ENCODE data around the gene GRIA4.
A peak's percentile ranks its signal among the peaks of the same experiment; 100 is the strongest.

The GRIA4 gene

DNA sequence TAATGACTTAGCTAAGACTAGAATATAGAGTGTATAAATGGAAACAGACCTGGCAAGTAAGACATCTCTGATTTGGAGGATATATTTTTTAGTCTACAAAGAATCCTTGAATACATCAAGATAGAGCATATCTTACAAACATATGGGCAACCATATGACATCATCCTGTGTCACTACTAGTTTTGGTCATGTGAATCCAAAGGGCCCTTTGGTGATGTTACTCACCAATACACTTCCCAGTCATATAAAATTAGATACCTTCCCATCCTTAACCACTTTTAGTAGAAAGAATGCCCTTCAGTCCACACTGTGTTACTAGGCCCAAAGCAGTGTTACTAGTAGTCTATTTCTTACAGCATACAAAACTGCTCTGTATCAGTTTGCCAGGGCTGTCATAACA, 31.6 kb downstream of the GRIA4 start:
- DNase-seq = no peak

DNA sequence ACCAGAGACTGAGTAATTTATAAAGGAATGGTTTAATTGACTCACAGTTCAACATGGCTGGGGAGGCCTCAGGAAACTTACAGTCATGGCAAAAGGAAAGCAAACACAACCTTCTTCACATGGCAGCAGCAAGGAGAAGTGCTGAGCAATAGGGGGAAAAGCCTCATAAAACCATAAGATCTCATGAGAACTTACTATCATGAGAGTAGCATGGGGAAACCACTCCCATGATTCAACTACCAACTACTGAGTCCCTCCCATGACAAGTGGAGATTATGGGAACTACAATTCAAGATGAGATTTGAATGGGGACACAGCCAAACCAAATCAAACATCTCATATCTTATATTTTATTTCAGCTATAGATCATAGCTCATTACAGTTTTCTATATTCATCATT, 33.0 kb downstream of the GRIA4 start:
- no peak for DNase-seq

DNA sequence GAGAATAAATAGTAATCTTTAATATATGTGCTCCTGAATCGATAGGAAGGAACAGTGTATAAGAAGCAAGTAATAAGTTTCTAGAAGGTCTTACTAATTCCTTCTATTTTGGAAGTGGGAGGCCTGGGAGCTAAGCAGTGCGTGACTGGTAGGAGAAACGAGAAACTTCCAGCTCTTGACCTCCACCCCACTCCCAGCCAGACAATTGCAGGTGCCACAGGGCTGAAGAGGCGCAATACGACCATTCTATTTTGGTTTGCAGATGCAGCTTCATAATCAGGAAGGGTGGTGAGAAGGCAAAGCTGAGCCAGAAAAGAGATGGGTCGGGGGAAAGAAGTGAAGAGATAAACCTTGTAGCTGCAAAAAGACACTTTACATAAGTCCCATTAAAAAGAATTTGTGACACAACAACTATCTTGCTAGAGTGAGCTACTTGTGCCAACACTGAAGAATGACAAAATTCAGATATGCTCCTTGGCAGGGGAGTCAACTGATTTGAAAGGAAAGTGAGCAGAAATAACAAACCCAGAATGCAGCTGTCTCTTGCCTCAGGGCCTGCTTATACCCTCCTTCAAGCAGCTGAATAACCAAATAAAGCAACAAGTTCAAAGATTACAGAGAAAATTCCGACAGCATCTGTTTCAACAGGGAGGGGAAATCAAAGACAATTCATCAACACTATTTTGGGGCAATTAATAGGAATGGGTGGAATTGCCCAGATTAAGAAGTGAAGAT, 35.1 kb downstream of the GRIA4 start:
- no peak for DNase-seq

DNA sequence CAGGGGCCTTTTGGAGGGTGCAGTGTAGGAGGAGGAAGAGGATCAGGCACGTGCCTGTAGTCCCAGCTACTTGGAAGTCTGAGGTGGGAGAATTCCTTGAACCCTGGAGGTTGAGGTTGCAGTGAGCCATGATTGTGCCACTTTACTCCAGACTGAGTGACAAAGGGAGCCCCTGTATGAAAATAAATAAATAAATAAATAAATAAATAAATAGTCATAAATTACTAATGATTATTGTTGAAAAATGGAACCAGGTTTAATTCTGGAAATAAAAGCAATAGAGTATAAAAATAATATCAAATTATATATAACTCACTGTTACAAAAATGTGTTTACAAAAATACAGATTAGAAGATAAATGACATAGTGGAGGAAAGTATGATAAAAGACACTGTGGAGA, 37.9 kb downstream of the GRIA4 start:
- DNase-seq = no peak

DNA sequence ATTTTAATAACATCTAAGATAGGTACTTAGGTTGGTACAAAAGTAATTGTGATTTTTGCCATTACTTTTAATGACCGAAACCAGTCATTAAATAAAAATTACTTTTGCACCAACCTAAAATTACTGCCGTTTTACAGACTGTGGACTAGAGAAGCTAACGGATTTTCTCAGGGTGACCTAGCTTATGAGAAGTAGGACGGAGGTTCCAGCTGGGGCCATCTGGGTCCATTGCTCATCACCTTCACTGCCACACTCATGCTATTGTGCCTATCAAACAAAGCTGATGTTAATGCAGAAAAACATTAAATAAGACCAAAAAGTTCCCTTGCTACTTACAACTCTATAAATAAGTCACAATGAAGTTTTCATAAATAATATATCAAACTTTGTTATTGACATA, 38.9 kb downstream of the GRIA4 start:
- no peak for DNase-seq

DNA sequence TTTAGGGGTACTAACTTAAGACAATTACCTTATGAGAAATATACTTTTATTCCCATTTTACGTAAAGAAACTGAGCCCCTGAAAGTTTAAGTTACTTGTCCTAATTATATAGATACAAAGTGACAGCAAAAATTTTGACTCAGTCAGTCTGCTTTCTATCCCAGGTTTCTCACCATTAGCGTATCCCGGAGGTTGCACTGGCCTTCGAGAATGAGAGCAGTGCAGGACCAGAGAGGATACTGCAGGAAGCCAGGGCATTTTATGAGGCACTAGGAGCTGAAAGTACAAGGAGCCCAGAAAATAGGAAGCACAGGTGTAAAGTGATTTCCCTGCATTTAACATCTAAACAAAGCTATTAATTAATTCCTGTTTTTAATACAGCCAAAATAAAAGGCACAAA, 55.4 kb downstream of the GRIA4 start:
- no peak for DNase-seq

DNA sequence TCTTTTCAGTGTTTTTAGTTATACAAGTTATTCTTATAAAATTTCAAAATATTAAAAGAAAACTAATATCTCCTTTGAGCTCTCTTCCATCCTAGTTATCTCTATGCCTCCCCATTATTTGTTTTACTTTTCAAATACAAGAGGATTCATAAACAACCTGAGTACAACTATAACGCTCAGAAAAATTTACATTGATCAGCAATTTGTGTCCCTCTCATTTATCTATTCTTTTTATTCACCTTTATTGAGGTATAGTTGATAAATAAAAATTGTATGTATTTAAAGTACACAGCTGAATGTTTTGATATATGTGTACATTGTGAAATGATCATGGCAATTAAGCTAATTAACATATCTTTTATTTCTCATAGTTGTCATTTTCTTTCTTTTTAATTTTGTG, 57.6 kb downstream of the GRIA4 start:
- no peak for DNase-seq

DNA sequence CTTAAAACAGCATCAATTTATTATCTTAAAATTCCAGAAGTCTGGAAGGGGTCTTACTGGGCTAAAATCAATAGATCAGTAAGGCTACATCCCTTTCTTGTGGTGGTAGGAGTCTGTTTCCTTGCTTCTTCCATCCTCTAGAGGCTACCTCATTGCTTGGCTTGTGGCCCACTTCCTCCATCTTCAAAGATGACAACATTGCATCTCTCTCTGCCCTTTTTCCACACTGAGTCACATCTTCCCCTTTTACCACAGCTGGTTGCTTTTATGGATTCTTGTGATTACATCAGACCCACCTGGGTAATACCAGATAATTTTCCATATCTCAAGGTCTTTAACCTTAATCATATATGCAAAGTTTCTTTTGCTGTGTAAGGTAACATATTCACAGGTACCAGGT, 60.9 kb downstream of the GRIA4 start:
- DNase-seq = no peak

DNA sequence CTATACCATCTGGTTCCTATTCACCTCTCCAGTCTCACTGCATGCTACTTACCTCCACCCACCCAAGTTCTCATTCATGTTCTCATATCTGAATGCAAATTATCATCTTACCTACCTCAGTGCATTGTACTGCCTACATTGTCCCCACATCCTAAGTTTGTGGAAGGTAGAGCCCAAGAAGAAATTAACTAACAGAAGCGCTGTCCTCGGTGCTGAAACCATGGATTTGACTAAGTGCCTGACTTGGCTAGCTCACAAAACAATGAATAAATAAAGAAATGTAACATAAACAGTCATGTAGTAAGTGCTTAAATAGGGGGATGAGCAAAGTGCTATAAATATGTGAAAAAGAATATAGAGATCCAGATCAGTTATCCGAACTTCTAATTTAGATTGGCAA, 63.2 kb downstream of the GRIA4 start:
- DNase-seq = no peak

DNA sequence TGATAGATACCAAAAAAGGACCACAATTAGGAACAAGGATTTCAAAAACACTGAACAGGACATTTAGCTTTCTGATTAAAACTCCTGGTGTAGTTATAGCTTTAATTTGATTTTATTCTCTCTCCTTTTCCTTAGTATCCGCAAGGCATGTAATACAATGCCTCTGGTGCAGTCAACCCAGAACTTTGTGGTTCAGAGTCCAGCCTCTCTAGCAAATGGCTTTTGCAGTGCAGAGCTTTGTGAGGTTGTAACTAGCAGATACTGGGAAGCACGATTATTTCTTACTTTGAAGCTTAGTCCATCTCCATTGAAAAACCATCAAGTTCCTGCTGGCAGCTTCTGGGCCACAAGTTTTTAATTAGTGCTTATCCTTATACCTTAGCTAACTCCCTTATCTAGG, 79.8 kb downstream of the GRIA4 start:
- no peak for DNase-seq

DNA sequence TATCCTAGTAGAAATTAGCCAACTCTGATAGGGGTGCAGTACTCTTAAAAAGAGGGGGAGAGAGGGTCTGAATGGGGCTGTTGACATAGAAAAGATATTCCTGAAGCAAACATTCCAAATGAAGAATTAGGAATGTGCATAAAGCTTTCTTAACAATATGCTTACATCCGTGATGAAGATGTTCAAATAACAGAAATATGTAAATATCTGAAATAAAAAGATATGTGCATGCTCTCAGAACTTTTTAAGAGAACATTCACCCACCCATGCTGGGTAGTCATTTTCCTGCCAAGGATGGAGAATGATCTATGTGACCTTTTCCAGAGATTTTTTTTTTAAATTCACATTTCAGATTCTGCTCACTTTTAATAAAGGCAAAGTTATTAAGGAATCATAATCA, 80.6 kb downstream of the GRIA4 start:
- DNase-seq = no peak

DNA sequence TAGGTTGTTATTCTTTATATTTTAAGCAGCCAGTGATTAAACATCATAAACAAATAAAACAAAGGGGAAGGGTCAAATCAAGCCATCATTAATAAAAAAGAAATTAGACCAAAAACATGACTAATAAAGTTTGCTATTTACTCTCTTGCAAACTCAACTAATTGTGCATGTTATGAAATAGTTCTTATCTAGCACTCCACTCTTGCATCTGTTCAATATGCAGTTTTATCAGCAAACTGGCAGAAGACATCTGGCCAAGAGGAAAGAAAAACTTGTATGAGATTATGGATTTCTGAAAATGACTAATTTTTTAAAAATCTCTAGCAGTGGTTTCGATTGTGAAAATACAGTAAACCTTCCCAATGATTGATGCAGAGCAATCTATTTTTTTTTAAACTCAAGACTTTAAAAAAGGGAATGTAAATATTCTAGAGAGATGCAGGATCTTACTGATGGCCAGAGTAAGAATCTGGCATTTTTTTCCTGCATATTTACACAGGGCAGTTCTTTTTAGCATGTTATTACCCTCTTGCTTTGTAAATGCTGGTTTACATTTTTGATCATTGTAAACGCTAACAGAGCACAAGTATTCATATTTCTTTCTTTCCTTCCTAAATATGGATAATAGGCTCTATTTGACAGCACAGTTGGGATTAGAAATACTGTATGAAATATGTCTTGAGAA, 83.3 kb downstream of the GRIA4 start:
- DNase-seq = no peak

DNA sequence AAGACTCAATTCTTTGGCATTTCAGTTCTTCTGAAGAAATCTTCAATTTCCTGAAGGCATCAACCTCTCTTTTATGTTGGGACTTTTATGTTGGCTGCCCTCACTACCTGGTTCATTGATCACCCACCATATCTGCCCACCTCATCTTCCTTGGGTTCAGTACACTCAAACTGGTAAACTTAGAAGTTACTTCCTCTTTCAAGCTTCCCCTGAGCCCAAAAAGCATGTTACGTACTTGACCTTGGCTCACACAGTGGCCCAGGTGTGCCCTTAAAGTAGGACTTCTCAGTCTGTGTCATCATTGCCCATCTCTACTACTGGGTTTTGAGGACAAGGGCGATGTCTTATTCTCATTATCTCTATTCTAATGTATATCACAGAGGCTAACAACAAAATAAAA, 86.1 kb downstream of the GRIA4 start:
- DNase-seq = no peak

DNA sequence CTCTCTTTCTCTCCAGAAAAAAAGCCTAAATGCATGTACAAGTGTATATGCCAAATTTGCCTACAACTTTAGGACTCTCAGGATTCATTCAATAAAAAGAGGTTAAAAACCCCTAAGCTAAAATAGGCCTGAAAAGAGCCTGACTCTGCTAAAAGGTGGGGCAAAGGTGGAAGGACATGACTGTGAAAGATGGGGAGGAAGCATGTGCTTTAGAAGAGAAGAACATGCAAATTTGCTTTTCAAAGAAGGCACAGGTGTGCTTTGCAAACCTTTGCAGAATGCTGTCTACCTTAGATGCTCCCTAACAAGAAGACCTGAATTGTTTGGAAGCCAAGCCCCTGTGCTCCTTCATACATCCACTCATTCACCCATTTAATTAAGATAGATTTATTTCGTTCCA, 87.4 kb downstream of the GRIA4 start:
- DNase-seq = no peak

DNA sequence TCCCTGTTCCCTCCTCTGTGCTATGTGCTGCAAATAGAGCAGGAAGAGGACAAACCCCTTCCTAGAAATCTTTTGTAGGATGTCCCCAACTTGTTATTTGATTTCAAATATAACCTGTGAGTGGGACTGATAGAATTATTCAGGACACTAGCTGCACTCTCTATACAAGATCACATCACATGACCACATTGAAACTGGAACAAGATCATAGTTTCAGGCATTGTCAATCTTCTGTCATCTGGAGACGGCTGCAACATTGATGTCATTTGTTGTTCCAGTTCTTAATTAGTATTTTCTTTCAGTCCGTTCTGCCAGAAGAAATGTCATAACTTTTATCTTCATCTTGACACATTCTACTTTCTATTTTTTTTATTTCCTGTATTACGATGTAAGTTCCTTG, 89.3 kb downstream of the GRIA4 start:
- no peak for DNase-seq

DNA sequence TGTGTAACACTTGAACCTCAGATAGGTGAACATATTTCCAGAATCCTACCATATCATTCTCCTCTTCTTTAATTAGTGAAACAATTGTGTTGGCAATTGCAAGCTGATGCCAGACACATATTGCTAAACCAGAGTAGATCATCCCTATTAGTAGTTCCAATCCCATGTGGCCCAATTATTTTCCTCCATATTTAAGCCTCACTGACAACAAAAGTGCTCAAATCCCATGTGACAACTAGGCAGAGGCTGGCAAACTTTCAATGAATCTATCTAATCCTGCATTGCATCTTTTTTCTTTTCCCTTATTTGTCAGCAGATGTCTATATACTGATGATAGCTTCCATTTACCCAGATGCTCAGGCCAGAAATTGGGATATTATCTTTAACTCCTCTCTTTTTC, 90.4 kb downstream of the GRIA4 start:
- DNase-seq = no peak

DNA sequence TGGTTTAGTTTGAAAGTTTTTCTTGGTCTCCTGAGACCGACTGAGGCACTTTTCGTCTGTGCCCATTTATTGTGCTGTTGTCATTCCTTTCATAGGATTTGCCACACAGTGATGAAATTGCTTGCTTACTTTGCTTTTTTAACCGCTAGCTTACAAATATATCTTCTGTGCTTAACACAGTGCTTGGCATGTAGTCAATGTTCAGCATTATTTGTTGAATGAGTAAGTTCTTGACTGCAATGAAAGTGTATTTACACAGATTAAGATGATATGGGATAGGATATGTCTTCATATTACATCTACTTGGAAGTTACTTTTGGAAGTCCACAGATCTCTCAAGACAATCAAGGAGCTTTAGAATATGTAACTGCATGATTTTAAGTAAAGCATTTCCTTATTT, 91.2 kb downstream of the GRIA4 start:
- peak; percentile 7 for DNase-seq

DNA sequence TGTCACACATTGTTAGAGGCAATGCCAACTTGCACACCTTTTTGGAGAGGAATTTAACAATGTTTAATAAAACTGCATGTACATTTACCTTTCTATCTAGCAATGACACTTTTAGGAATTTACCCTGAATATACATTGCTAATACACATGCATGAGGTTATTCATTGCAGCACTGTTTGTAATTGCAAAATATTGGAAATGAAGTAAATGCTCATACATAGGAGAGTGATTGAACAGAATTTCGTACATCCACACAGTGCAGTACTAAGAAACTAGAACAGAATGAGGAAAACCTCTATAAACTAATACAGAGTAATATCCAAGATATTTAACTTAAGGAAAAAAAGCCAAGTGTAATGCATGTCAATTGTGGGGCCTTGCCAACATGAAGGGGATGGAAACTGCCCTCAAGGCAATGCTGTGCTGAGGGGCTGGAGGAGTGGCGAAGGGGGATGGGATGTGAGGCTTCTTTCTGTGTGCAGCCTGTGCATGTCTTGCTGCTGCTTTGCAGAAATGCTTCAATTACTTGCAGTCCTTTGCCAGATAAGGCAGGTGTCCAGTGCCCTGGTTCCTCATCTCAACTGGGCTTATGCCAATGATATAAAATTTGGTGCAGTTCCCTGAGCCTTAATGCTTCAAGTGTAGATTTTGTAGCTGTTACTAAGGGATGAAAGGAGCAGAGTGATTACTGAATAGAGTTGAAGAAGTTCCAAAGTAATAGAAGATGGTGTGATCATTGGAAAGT, 96.1 kb downstream of the GRIA4 start:
- DNase-seq = no peak

DNA sequence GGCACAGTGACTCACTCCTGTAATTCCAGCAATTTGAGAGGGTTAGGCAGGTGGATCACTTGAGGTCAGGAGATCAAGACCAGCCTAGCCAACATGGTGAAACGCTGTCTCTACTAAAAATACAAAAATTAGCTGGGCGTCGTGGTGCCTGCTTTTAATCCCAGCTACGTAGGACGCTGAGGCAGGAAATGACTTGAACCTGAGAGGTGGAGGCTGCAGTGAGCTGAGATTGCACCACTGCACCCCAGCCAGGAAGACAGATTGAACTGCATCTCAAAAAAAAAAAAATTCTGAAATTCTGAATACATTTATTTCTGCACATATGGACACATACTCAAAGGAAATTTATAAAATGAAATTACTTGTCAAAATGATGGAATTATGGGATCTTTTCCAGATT, 103.2 kb downstream of the GRIA4 start:
- DNase-seq = no peak

DNA sequence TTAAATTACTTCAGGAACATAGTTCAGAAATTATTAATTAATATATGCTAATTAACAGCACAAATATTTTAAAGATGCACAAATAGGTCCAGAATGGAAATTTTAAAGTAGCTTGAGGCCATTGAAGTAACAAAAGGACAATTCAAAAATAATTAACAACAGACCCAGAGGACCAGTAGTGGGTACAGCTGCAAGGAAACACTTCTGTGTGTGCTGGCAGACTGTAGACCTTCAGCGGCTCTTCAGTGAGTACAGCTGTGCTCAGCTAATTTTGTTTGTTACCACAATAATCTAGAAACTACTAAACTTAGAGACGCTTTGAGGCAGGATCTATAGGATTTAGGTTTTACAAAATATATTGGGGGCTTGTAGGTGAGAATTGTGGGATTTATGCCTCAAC, 103.8 kb downstream of the GRIA4 start:
- DNase-seq = no peak

DNA sequence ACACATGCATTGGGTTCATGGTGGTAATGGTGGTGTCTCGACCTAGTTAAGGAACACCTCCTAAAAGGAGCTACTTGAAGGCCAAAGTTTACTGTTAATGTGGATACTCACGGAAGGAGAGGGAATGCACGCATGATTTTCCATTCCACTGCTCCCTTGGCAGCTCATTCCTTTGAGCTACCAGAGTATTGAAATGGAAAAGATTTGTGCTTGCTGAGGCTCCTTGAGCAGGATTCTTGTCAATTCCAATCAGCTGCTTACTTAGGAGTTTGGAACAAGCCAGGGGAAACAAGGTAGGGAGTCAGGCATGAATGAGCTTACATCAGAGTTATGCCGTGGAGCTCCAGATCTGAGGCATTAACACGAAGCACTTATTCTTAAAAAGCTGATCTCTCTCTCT, 108.8 kb downstream of the GRIA4 start:
- no peak for DNase-seq

DNA sequence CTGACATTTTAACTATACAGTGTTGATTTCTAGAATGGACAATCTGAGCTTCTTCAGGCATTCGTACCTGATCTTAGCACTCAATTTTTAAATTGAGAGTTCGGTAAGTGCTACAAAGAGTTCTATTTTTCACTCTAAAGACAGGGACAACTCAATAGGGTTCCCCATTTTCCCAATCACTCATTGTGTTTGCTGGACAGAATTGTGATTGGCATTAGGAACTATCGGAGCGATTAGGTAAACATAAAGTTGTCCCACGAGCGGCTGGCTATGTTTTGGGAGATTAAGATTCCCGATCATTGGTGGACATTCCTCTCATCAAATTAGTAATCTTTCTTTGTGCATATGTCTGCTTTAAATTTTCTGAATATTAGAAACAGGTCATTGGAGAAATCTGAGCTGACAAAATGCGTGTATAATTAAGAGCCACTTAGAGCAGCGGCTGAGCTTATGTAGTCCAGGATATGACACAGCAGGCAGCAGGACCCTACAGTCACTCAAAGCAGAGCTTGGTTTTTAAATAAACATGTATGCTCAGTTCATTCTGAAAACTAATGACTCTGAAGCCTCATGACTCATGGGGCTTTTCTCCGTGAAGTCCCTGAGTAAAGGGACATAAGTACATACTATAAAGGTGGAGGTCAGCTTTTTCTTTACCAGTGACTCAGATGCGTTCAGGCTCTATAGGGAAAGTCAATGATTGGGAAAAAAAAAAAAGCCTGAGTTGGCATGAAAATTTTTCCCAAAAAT, 109.4 kb downstream of the GRIA4 start:
- peak; percentile 93 for DNase-seq

DNA sequence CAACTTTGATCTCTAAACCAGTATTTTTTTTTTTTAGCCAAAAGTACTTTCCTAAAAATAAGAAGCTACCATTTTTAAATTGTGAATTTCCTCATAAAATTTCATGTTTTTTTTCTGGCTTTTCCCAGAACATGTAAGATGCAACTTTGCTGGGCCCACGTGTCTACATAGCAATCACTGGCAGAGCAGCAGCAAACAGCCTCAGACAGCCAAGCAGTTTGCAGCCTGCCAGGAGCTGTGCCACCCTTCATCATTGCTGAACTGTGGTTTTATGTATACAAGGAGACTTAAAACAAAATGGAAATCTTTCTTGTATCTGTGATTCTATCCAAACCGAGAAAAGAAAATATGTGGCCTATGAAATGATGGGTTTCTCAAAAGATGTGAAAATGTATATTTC, 110.2 kb downstream of the GRIA4 start:
- DNase-seq = no peak

DNA sequence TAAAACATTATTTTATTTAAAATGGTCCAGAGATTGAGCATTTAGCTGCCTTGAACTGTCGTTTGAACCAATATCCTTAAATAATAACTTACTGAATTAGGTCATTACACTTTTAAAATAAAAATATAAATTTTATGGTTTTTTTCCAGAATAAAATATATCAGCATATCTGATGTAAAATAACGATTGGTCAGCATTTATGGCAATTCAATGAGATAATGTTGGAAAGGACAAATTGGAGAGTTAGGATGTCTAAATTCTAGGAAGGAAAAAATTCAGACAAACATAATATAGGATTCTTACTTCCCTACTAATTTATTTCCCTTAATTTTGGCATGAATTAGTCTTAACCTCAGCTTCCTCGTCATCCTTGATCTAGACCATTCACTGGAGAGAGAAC, 113.4 kb downstream of the GRIA4 start:
- DNase-seq = no peak

Data from DMS153 (cell line).